Calu3 (cell line): ENCODE data around the gene DPH1. TPM values are rescaled to one million over a fixed set of nuclear protein-coding genes. Genes with fewer than 3 reads are reported as not detected.

ENCODE experiments used
- BruUV-seq: library from RNA; stranded (reverse); fragments of 400-500 nt; replicated peaks from 2 replicates; lab custom pipeline; 2021; lab: Mats Ljungman, UMichigan
- CTCF ChIA-PET: fragments of 300-600 bp; sonication (Branson Sonifier 250); formaldehyde crosslinking; loops from one replicate; lab custom pipeline; 2022; ENCODE audit warnings: antibody characterized with exemption; lab: Charles Lee
- DNase-seq: peaks from one replicate; pipeline ENCODE4 v3.0.0; 2022
- H3K27ac Mint-ChIP-seq: one replicate; pipeline ENCODE4 v1.8.0; 2022; ENCODE audit warnings: mixed read lengths; ENCODE audit not compliant: unreplicated experiment
- H3K27me3 Mint-ChIP-seq: one replicate; pipeline ENCODE4 v1.8.0; 2022; ENCODE audit warnings: mixed read lengths; ENCODE audit not compliant: unreplicated experiment
- H3K36me3 Mint-ChIP-seq: one replicate; pipeline ENCODE4 v1.8.0; 2022; ENCODE audit warnings: mild to moderate bottlenecking, moderate library complexity, mixed read lengths; ENCODE audit not compliant: insufficient read depth, unreplicated experiment
- H3K4me1 Mint-ChIP-seq: one replicate; pipeline ENCODE4 v1.8.0; 2022; ENCODE audit warnings: mild to moderate bottlenecking, low read depth, mixed read lengths; ENCODE audit not compliant: unreplicated experiment
- H3K4me3 Mint-ChIP-seq: one replicate; pipeline ENCODE4 v1.8.0; 2022; ENCODE audit warnings: mild to moderate bottlenecking, low read depth, moderate library complexity, mixed read lengths; ENCODE audit not compliant: unreplicated experiment
- H3K9me3 Mint-ChIP-seq: one replicate; pipeline ENCODE4 v1.8.0; 2022; ENCODE audit warnings: low read depth, mixed read lengths; ENCODE audit not compliant: unreplicated experiment
- CTCF ChIP-seq: fragments of 200-600 bp; IDR thresholded peaks from one replicate; pipeline ENCODE4 v1.8.0; 2022; ENCODE audit warnings: antibody characterized with exemption; ENCODE audit not compliant: unreplicated experiment
- intact Hi-C: fragments of 100-400 bp; cut with micrococcal nuclease; formaldehyde crosslinking; loops from one replicate; pipeline ENCODE4 v1.10.0; 2022; ENCODE audit not compliant: unreplicated experiment
- total RNA-seq: library from RNA; stranded (reverse); gene quantifications from 2 replicates; pipeline ENCODE4 v1.2.3, GENCODE V29; 2022

Gene DPH1
- total RNA-seq, 1 experiment from 2014 or later: 24.7 TPM

GRCh38 chr17:2015314-2015713 is 14.6 kb upstream of the DPH1 start:
- DNase-seq: no peak
- Mint-ChIP-seq H3K4me1 (no peaks in the 10 kb centered on the region), H3K36me3 (peaks cover 5% of the 10 kb centered on the region), H3K9me3 (no peaks in the 10 kb centered on the region), H3K27ac (no peak overlapping the region), H3K27me3 (peaks cover 65% of the 10 kb centered on the region), H3K4me3 (no peak overlapping the region)
- BruUV-seq: no TSS peak
- intact Hi-C loops: no loop called here
- no peak for TF ChIP-seq CTCF
- CTCF ChIA-PET: no interaction called here

- Mint-ChIP-seq H3K27me3 (peaks cover 77% of the 10 kb centered on the region), H3K4me3 (no peak overlapping the region), H3K4me1 (no peaks in the 10 kb centered on the region), H3K9me3 (no peaks in the 10 kb centered on the region), H3K36me3 (peaks cover 5% of the 10 kb centered on the region), H3K27ac (no peak overlapping the region)
- TF ChIP-seq CTCF: no peak
- DNase-seq: no peak
- intact Hi-C loops: no loop called here
- no TSS peak for BruUV-seq
- CTCF ChIA-PET: no interaction called here
Observed at GRCh38 chr17:2016494-2016893, 13.5 kb upstream of the DPH1 start.

GRCh38 chr17:2017274-2017941 is 12.5 kb upstream of the DPH1 start:
- Mint-ChIP-seq H3K27me3 (peaks cover 77% of the 10 kb centered on the region), H3K4me1 (no peaks in the 10 kb centered on the region), H3K9me3 (no peaks in the 10 kb centered on the region), H3K27ac (no peak overlapping the region), H3K36me3 (peaks cover 5% of the 10 kb centered on the region), H3K4me3 (no peak overlapping the region)
- no peak for TF ChIP-seq CTCF
- intact Hi-C loops: no loop called here
- CTCF ChIA-PET: interaction anchor here (0.6 kb wide), 1 partner anchor 451 kb away, joined by 4 read pairs; no protein-coding TSS in a partner anchor
- no peak for DNase-seq
- BruUV-seq: no TSS peak

- intact Hi-C loops: no loop called here
- BruUV-seq: no TSS peak
- no peak for DNase-seq
- H3K4me3 Mint-ChIP-seq: no peak overlapping the region
- no peak overlapping the region for H3K27ac Mint-ChIP-seq
- H3K27me3 Mint-ChIP-seq: peaks cover 76% of the 10 kb centered on the region
- H3K9me3 Mint-ChIP-seq: no peaks in the 10 kb centered on the region
- TF ChIP-seq CTCF: no peak
- CTCF ChIA-PET: no interaction called here
- no peaks in the 10 kb centered on the region for H3K4me1 Mint-ChIP-seq
- H3K36me3 Mint-ChIP-seq: peaks cover 5% of the 10 kb centered on the region
Observed at GRCh38 chr17:2018716-2019510, 11.0 kb upstream of the DPH1 start.
